ENCODE measurements around the gene MRPS22.

DNA sequence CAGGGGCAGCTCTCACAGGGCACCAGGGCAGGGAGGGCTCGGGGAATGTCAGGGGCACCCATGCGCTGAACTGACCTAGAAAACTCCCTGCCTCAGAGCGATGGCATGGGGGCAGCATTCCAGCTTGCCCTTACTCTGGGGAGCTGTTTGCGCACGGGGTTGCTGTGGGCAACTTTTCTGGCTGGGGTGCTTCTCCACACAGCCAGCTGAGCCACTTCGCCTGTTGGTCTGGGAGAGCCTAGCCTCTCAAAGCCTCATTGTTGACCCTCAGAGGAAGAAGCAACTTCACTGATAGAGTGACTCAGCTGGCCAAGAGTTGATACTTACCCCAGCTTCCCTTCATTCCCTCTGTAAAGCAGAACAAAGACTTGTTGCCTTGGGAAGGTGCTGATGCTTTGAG, 42.6 kb upstream of the MRPS22 start:
- TF ChIP-seq, protein P1, sequence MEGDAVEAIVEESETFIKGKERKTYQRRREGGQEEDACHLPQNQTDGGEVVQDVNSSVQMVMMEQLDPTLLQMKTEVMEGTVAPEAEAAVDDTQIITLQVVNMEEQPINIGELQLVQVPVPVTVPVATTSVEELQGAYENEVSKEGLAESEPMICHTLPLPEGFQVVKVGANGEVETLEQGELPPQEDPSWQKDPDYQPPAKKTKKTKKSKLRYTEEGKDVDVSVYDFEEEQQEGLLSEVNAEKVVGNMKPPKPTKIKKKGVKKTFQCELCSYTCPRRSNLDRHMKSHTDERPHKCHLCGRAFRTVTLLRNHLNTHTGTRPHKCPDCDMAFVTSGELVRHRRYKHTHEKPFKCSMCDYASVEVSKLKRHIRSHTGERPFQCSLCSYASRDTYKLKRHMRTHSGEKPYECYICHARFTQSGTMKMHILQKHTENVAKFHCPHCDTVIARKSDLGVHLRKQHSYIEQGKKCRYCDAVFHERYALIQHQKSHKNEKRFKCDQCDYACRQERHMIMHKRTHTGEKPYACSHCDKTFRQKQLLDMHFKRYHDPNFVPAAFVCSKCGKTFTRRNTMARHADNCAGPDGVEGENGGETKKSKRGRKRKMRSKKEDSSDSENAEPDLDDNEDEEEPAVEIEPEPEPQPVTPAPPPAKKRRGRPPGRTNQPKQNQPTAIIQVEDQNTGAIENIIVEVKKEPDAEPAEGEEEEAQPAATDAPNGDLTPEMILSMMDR (IDR thresholded peaks at IDR 0.05), result no peak
- no peak for TF ChIP-seq POLR2AphosphoS5 (IDR thresholded peaks at IDR 0.05)
- no peak for TF ChIP-seq POLR2A (IDR thresholded peaks at IDR 0.05)

Data from sigmoid colon (tissue), 4 donors.